ENCODE measurements around the gene DMC1.

- TF ChIP-seq POLR2A (IDR thresholded peaks at IDR 0.05): no peak
- TF ChIP-seq CTCF (IDR thresholded peaks at IDR 0.05 in 4 of 5, conservative IDR thresholded peaks at IDR 0.05 in 1 of 5): no peak
Measured at GRCh38 chr22:38504731-38505540, 65.0 kb downstream of the DMC1 start.

Data from gastrocnemius medialis (tissue), 4 donors.